MM.1S (cell line): ENCODE measurements around the gene WDR43.

ENCODE experiments used
- DNase-seq: peaks from one replicate; pipeline ENCODE4 v3.0.0-alpha.2; 2015
- H2AFZ ChIP-seq: fragments of 300-600 bp; sonication (generic); 2 replicates; pipeline ENCODE4 v1.6.0; 2016; ENCODE audit warnings: antibody characterized with exemption, low read length
- H3F3A ChIP-seq: fragments of 300-600 bp; sonication (generic); 2 replicates; pipeline ENCODE4 v1.6.1; 2016; ENCODE audit warnings: mild to moderate bottlenecking, antibody characterized with exemption, low read length, moderate library complexity, mixed read lengths; ENCODE audit not compliant: insufficient read depth
- H3K27ac ChIP-seq: fragments of 300-600 bp; sonication (generic); 2 replicates; pipeline ENCODE4 v1.5.1; 2016; ENCODE audit warnings: mild to moderate bottlenecking, low read length
- H3K27me3 ChIP-seq: fragments of 300-600 bp; sonication (generic); replicated peaks from 2 replicates; pipeline ENCODE4 v1.6.0; 2016; ENCODE audit warnings: low read length; ENCODE audit not compliant: insufficient read depth
- H3K36me3 ChIP-seq: fragments of 300-600 bp; sonication (generic); replicated peaks from 2 replicates; pipeline ENCODE4 v1.6.1; 2016; ENCODE audit warnings: mild to moderate bottlenecking, low read length, mixed read lengths; ENCODE audit not compliant: insufficient read depth
- H3K4me1 ChIP-seq: fragments of 300-600 bp; sonication (generic); 2 replicates; pipeline ENCODE4 v1.6.1; 2016; ENCODE audit warnings: low read length, mixed read lengths
- H3K4me2 ChIP-seq: fragments of 300-600 bp; sonication (generic); 2 replicates; pipeline ENCODE4 v1.6.0; 2016; ENCODE audit warnings: low read depth, low read length
- H3K4me3 ChIP-seq: fragments of 300-600 bp; sonication (generic); 2 replicates; pipeline ENCODE4 v1.5.1; 2016; ENCODE audit warnings: low read length, mixed read lengths
- H3K79me2 ChIP-seq: fragments of 300-600 bp; sonication (generic); 2 replicates; pipeline ENCODE4 v1.6.1; 2016; ENCODE audit warnings: mixed run types, low read length, mixed read lengths
- H3K9ac ChIP-seq: fragments of 300-600 bp; sonication (generic); 2 replicates; pipeline ENCODE4 v1.6.1; 2016; ENCODE audit warnings: low read length, mixed read lengths
- H3K9me2 ChIP-seq: fragments of 300-600 bp; sonication (generic); replicated peaks from 2 replicates; pipeline ENCODE4 v1.6.1; 2016; ENCODE audit warnings: mild to moderate bottlenecking, low read length, mixed read lengths; ENCODE audit not compliant: insufficient read depth
- H3K9me3 ChIP-seq: fragments of 300-600 bp; sonication (generic); replicated peaks from 2 replicates; pipeline ENCODE4 v1.6.1; 2016; ENCODE audit warnings: mild to moderate bottlenecking, low read length, mixed read lengths; ENCODE audit not compliant: insufficient read depth
- H4K20me1 ChIP-seq: fragments of 300-600 bp; sonication (generic); 2 replicates; pipeline ENCODE4 v1.6.1; 2016; ENCODE audit warnings: mild to moderate bottlenecking, low read length, moderate library complexity, mixed read lengths; ENCODE audit not compliant: insufficient read depth
- CTCF ChIP-seq: fragments of 300-600 bp; sonication (generic); IDR thresholded peaks from 2 replicates; pipeline ENCODE4 v1.5.1; 2016; ENCODE audit warnings: antibody characterized with exemption, low read length, mixed read lengths
- EZH2 ChIP-seq: fragments of 300-600 bp; sonication (generic); optimal IDR thresholded peaks from 2 replicates; pipeline ENCODE3; 2017; ENCODE audit warnings: low read depth, mild to moderate bottlenecking, antibody characterized with exemption, low read length, mixed read lengths
- EZH2phosphoT487 ChIP-seq: fragments of 300-600 bp; sonication (generic); IDR thresholded peaks from 2 replicates; pipeline ENCODE4 v1.6.1; 2018; ENCODE audit warnings: antibody characterized with exemption, low read length

The WDR43 gene

DNA sequence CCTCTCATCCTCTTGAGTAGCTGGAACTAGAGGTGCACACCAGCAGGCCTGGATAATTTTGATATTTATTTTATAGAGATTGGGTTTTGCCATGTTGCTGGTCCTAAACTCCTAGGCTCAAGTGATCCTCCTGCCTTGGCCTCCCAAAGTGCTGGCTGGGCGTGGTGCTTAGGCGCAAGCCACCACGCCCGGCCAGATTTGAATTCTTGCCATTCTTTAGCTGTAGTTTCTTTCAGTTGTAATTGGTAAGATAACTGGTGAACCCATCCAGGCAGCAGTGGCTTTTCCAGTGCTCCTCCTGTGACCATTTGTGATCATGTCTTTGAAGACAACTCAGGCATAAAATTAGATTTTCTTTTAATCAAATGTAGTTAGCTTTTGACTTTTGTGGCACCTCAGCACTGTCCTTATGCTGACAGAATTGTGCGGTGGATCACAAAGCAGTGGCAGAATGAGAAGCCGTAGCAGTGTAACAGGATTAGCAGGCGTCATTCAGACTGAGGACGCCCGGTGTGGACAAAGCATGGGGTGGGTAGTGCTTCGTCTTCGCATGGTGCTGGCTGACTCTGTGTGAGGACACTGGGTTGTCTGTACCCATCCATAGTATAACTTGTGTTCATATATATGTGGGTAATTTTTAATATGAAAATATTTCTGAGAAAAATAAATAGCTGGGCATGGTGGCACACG lies 56.6 kb downstream of the WDR43 start:
- H3K4me2 ChIP-seq, result no peak overlapping the region
- H2AFZ ChIP-seq, result no peak overlapping the region
- no peak overlapping the region for H3K9ac ChIP-seq
- peaks cover 13% of the 10 kb centered on the region; the same call in 1 of the 2 replicates for H3K36me3 ChIP-seq
- no peak for TF ChIP-seq EZH2phosphoT487
- TF ChIP-seq EZH2, result no peak
- TF ChIP-seq CTCF, result no peak
- H3K4me3 ChIP-seq, result no peak overlapping the region
- no peaks in the 10 kb centered on the region for H4K20me1 ChIP-seq
- no peaks in the 10 kb centered on the region for H3K4me1 ChIP-seq
- H3K79me2 ChIP-seq, result no peaks in the 10 kb centered on the region
- H3K27ac ChIP-seq, result no peak overlapping the region
- H3K9me3 ChIP-seq, result no peaks in the 10 kb centered on the region
- DNase-seq, result no peak
- H3K27me3 ChIP-seq, result no peaks in the 10 kb centered on the region
- no peaks in the 10 kb centered on the region for H3K9me2 ChIP-seq
- peaks cover 6% of the 10 kb centered on the region; the same call in 1 of the 2 replicates for H3F3A ChIP-seq

DNA sequence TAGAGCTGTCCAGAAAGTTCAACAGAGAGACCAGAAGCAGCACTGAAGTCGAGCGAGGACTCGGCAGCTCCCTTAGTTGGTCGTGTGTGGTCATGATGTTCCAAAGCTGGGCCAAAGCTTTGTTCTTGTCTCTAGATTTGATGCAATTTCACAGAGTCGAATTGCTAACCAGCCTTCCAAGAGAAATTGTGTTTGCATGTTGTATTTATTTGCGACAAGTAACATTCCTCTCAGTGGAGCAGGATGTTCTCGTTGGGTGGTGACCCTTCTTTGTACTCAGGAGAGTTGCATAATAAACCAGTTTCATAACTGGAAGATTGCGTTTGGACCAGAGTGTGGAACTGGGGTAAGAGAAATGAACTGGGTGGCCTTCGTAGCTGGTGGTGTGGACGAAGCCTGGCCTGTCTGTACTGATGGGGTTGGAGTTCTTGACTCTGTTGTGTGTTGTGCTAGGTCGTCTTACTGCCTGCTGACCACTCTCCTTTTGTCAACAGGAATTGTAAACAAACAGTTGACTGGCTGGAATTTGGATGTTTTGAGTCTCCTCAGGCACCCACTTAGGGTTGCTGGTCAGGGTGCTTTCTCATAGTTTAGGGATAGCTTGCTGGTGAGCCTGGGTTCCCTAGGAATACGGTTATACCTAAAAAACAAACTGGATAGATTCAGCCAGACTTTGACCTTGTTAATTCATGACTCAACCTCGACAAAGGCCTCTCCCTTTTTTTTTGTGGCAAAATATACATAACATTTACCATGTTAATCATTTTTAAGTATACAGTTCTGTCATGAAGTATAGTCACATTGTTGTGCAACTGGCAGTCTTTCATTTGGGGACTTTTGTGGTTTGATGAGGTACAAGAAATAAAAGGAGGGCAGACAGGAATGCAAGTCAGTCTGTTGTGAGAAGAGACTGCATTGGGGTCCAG lies 57.7 kb downstream of the WDR43 start:
- no peak overlapping the region for H3K27ac ChIP-seq
- peaks cover 11% of the 10 kb centered on the region; the same call in 1 of the 2 replicates for H3F3A ChIP-seq
- H4K20me1 ChIP-seq, result no peaks in the 10 kb centered on the region
- no peak overlapping the region for H2AFZ ChIP-seq
- H3K4me1 ChIP-seq, result no peaks in the 10 kb centered on the region
- no peak overlapping the region for H3K9ac ChIP-seq
- no peaks in the 10 kb centered on the region for H3K79me2 ChIP-seq
- H3K9me2 ChIP-seq, result no peaks in the 10 kb centered on the region
- no peaks in the 10 kb centered on the region for H3K9me3 ChIP-seq
- H3K4me3 ChIP-seq, result no peak overlapping the region
- H3K4me2 ChIP-seq, result no peak overlapping the region
- no peak for TF ChIP-seq EZH2phosphoT487
- no peak for TF ChIP-seq CTCF
- TF ChIP-seq EZH2, result no peak
- no peak for DNase-seq
- H3K36me3 ChIP-seq, result peaks cover 8% of the 10 kb centered on the region; the same call in 1 of the 2 replicates
- no peaks in the 10 kb centered on the region for H3K27me3 ChIP-seq

- no peaks in the 10 kb centered on the region for H3K27me3 ChIP-seq
- no peak overlapping the region for H3K27ac ChIP-seq
- no peak overlapping the region for H2AFZ ChIP-seq
- no peak overlapping the region for H3K4me2 ChIP-seq
- H3K79me2 ChIP-seq, result no peaks in the 10 kb centered on the region
- H3K9me3 ChIP-seq, result no peaks in the 10 kb centered on the region
- peaks cover 11% of the 10 kb centered on the region; the same call in 1 of the 2 replicates for H3F3A ChIP-seq
- DNase-seq, result no peak
- no peak overlapping the region for H3K9ac ChIP-seq
- no peak overlapping the region for H3K4me3 ChIP-seq
- H3K9me2 ChIP-seq, result no peaks in the 10 kb centered on the region
- 0 out of 2 replicates have a peak, but pooled peaks cover 1% of the 10 kb centered on the region for H3K4me1 ChIP-seq
- H4K20me1 ChIP-seq, result no peaks in the 10 kb centered on the region
- H3K36me3 ChIP-seq, result 0 out of 2 replicates have a peak, but pooled peaks cover 4% of the 10 kb centered on the region
- TF ChIP-seq EZH2 (no peak), CTCF (no peak), EZH2phosphoT487 (no peak)
Observed at GRCh38 chr2:28952836-28953211, 58.4 kb downstream of the WDR43 start.
